B cell (primary cell): ENCODE data around the gene MX1. TPM values are rescaled to one million over a fixed set of nuclear protein-coding genes. Genes with fewer than 3 reads are reported as not detected.

Experiments
- ATAC-seq: fragments of 200-7000 bp; cut with Tn5 transposase; one replicate; pipeline ENCODE4 v1.10.0; 2021; ENCODE audit warnings: low read depth, mild to moderate bottlenecking, moderate number of reproducible peaks, moderate library complexity
- CTCF ChIA-PET: fragments of 350-600 bp; sonication (Branson Sonifier 250); formaldehyde crosslinking; loops from one replicate; lab custom pipeline; 2021; ENCODE audit warnings: antibody characterized with exemption, inconsistent platforms; lab: Charles Lee
- POLR2A ChIA-PET: fragments of 350-600 bp; sonication (Branson Sonifier 250); formaldehyde crosslinking; loops from one replicate; lab custom pipeline; 2021; ENCODE audit warnings: antibody characterized with exemption; lab: Charles Lee
- DNase-seq: peaks from one replicate; pipeline ENCODE4 v3.0.0; 2013
- H2AFZ ChIP-seq: 2 replicates; pipeline ENCODE4 v1.6.1; 2012; ENCODE audit warnings: mild to moderate bottlenecking, low read depth, low read length; ENCODE audit not compliant: insufficient read depth, poor library complexity, severe bottlenecking
- H3K27ac ChIP-seq, 2 donors: 1 replicate in 1 of 2; 2 replicates in 1 of 2; pipeline ENCODE4 v1.5.1; 2012 to 2013; ENCODE audit warnings: low read length in 2 of 2, mild to moderate bottlenecking in 2 of 2, moderate library complexity in 1 of 2
- H3K27me3 ChIP-seq, 4 experiments: fragments of 200-600 bp in 1 of 4; sonication (generic) in 1 of 4; replicated peaks in 1 of 4; 1 replicate in 2 of 4; 2 replicates in 2 of 4; pipeline versions ENCODE4 v1.6.1 to v1.7.0; 2013 to 2016; ENCODE audit warnings: low read length in 3 of 4, mild to moderate bottlenecking in 2 of 4, mixed read lengths in 1 of 4, moderate library complexity in 1 of 4; ENCODE audit not compliant: insufficient read depth in 4 of 4, control insufficient read depth in 3 of 4; ENCODE audit errors: control extremely low read depth in 1 of 4
- H3K36me3 ChIP-seq, 2 experiments: replicated peaks in 1 of 2; 1 replicate in 1 of 2; 2 replicates in 1 of 2; pipeline versions ENCODE4 v1.6.1 to v1.7.1; 2013; ENCODE audit warnings: low read length in 1 of 2; ENCODE audit not compliant: insufficient read depth in 2 of 2, control insufficient read depth in 1 of 2; ENCODE audit errors: control extremely low read depth in 1 of 2, extremely low read depth in 1 of 2
- H3K4me1 ChIP-seq, 2 donors: fragments of 200-600 bp in 1 of 2; sonication (generic) in 1 of 2; 1 replicate in 1 of 2; 2 replicates in 1 of 2; pipeline versions ENCODE4 v1.5.1 to v1.6.1; 2013 to 2017; ENCODE audit warnings: low read length in 2 of 2; ENCODE audit not compliant: control insufficient read depth in 2 of 2, insufficient read depth in 2 of 2
- H3K4me2 ChIP-seq: replicated peaks from 2 replicates; pipeline ENCODE3; 2012; ENCODE audit warnings: mild to moderate bottlenecking, low read depth, low read length; ENCODE audit not compliant: poor library complexity, severe bottlenecking
- H3K4me3 ChIP-seq, 5 experiments: fragments of 200-600 bp in 1 of 5; sonication (generic) in 1 of 5; 1 replicate in 3 of 5; 2 replicates in 2 of 5; pipeline versions ENCODE4 v1.5.1 to v1.7.0; 2011 to 2016; ENCODE audit warnings: low read length in 4 of 5, mild to moderate bottlenecking in 4 of 5, low read depth in 2 of 5, control low read depth in 1 of 5, moderate library complexity in 1 of 5; ENCODE audit not compliant: insufficient read depth in 1 of 5; ENCODE audit errors: control extremely low read depth in 1 of 5, extremely low read depth in 1 of 5
- H3K79me2 ChIP-seq: fragments of 200-600 bp; sonication (generic); one replicate; pipeline ENCODE4 v1.6.0; 2016; ENCODE audit warnings: low read length; ENCODE audit not compliant: control insufficient read depth, insufficient read depth
- H3K9ac ChIP-seq: fragments of 200-600 bp; sonication (generic); 2 replicates; pipeline ENCODE4 v1.6.1; 2017; ENCODE audit warnings: mild to moderate bottlenecking, low read length, moderate library complexity
- H3K9me3 ChIP-seq, 3 donors: one replicate each; pipeline versions ENCODE4 v1.6.1 to v1.7.1; 2013; ENCODE audit warnings: low read length in 2 of 3; ENCODE audit not compliant: control insufficient read depth in 2 of 3, insufficient read depth in 1 of 3; ENCODE audit errors: control extremely low read depth in 1 of 3
- H4K20me1 ChIP-seq: 2 replicates; pipeline ENCODE4 v1.6.0; 2012; ENCODE audit warnings: mild to moderate bottlenecking, low read length; ENCODE audit not compliant: insufficient read depth, control insufficient read depth, poor library complexity, severe bottlenecking
- H3K27ac Mint-ChIP-seq: one replicate; pipeline ENCODE4 v1.8.0; 2021; ENCODE audit warnings: mixed read lengths
- H3K27me3 Mint-ChIP-seq: one replicate; pipeline ENCODE4 v1.8.0; 2021; ENCODE audit warnings: mixed read lengths
- H3K4me1 Mint-ChIP-seq: one replicate; pipeline ENCODE4 v1.8.0; 2021; ENCODE audit warnings: mixed read lengths
- H3K4me3 Mint-ChIP-seq: one replicate; pipeline ENCODE4 v1.8.0; 2021; ENCODE audit warnings: mixed read lengths
- H3K9me3 Mint-ChIP-seq: one replicate; pipeline ENCODE4 v1.8.0; 2022; ENCODE audit warnings: mixed read lengths; ENCODE audit not compliant: insufficient read depth
- EZH2 ChIP-seq: IDR thresholded peaks from 2 replicates; pipeline ENCODE4 v1.6.1; 2012; ENCODE audit warnings: borderline replicate concordance, low read depth, mild to moderate bottlenecking, moderate library complexity, low read length; ENCODE audit not compliant: insufficient read depth, poor library complexity, severe bottlenecking
- WGBS: methylation state at CpG from one replicate; pipeline ENCODE4 v1.1.5; 2013; ENCODE audit warnings: missing lambda C conversion rate; ENCODE audit not compliant: insufficient coverage; 5-methylcytosine and 5-hydroxymethylcytosine counted together
- intact Hi-C: fragments of 100-400 bp; cut with micrococcal nuclease; formaldehyde crosslinking; loops from one replicate; pipeline ENCODE4 v1.10.0; 2022
- polyA plus RNA-seq: library from polyadenylated mRNA; depleted of rRNA; stranded (reverse); fragments of >200 nt; gene quantifications from 2 replicates; pipeline ENCODE4 v1.2.3, GENCODE V29; 2012
- total RNA-seq, 2 donors: library from RNA; stranded (reverse); fragments of 120-200 nt in 1 of 2; gene quantifications; 1 replicate in 1 of 2; 2 replicates in 1 of 2; pipeline versions ENCODE4 v1.2.3 to v1.2.4, GENCODE V29; 2013 to 2022
- TF ChIP-seq, protein P1 (sequence below): fragments of 200-600 bp; IDR thresholded peaks from one replicate; pipeline ENCODE4 v1.8.0; 2022; ENCODE audit warnings: antibody characterized with exemption, mild to moderate bottlenecking

The MX1 gene
- total and polyA plus RNA-seq, 2 donors (not counting 1 experiment from before 2014, with no cell fraction given), result 57.6 to 62.9 TPM

DNA sequence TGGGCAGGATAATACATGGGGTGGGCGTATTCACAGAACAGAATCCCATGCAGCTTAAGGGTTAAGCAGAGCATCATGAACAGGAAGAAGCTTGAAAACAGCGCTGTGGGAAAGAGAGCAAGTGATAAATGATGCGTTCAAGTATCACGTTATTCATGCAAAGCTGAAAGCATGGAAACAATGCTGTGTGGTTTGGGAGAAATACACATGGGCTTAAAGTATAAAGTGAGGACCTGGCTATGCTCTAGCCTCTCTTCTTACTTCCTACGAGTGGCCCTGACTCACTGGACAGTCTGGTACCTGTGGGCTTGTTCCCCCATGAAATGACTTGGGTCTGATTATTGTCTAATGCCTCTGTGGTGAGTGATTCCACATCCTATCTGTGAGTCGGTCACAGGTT, 56.3 kb downstream of the MX1 start:
- Mint-ChIP-seq H3K4me1 (peaks cover 6% of the 10 kb centered on the region), H3K4me3 (no peak overlapping the region), H3K27ac (no peak overlapping the region), H3K27me3 (peaks cover 22% of the 10 kb centered on the region), H3K9me3 (no peaks in the 10 kb centered on the region)
- CTCF ChIA-PET, result no interaction called here
- H3K79me2 ChIP-seq, result no peaks in the 10 kb centered on the region
- intact Hi-C loops, result no loop called here
- TF ChIP-seq, protein P1, sequence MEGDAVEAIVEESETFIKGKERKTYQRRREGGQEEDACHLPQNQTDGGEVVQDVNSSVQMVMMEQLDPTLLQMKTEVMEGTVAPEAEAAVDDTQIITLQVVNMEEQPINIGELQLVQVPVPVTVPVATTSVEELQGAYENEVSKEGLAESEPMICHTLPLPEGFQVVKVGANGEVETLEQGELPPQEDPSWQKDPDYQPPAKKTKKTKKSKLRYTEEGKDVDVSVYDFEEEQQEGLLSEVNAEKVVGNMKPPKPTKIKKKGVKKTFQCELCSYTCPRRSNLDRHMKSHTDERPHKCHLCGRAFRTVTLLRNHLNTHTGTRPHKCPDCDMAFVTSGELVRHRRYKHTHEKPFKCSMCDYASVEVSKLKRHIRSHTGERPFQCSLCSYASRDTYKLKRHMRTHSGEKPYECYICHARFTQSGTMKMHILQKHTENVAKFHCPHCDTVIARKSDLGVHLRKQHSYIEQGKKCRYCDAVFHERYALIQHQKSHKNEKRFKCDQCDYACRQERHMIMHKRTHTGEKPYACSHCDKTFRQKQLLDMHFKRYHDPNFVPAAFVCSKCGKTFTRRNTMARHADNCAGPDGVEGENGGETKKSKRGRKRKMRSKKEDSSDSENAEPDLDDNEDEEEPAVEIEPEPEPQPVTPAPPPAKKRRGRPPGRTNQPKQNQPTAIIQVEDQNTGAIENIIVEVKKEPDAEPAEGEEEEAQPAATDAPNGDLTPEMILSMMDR, result no peak
- no peak for TF ChIP-seq EZH2
- 32% methylated on average over 5 of the region's 6 CpGs for WGBS
- no peak overlapping the region for H3K27ac ChIP-seq
- DNase-seq, result no peak
- ATAC-seq, result no peak
- no peak overlapping the region for H3K9ac ChIP-seq
- POLR2A ChIA-PET, result interaction anchor here (0.7 kb wide), 1 partner anchor 62 kb away, joined by 3 read pairs; no protein-coding TSS in a partner anchor
- peaks cover 0 to 5% (median 2%) of the 10 kb centered on the region in 4 experiments for H3K27me3 ChIP-seq
- no peak overlapping the region for H3K4me3 ChIP-seq
- no peaks in the 10 kb centered on the region for H4K20me1 ChIP-seq
- no peak overlapping the region for H2AFZ ChIP-seq
- H3K36me3 ChIP-seq, result no peaks in the 10 kb centered on the region
- no peaks in the 10 kb centered on the region for H3K9me3 ChIP-seq
- H3K4me1 ChIP-seq, result no peaks in the 10 kb centered on the region
- no peak overlapping the region for H3K4me2 ChIP-seq

DNA sequence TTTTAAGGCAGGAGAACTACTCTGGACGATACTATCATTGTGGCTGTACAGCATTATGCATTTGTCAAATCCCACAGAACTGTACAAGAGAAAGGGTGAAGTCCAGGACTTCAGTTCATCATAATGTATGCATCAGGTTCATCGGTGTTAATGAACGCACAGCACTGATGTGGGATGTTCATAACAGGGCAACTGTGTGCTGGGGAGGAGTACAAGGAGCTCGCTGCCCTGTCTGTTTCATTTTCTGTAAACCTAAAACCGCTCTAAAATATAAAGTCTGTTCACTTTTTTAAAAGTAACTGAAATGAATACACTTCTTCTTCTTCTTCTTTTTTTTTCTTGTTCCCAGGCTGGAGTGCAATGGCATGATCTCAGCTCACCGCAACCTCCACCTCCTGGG, 56.9 kb downstream of the MX1 start:
- ChIA-PET CTCF (no interaction called here), POLR2A (no interaction called here)
- no peaks in the 10 kb centered on the region for H3K9me3 ChIP-seq
- H3K4me2 ChIP-seq, result no peak overlapping the region
- Mint-ChIP-seq H3K4me1 (peaks cover 6% of the 10 kb centered on the region), H3K27me3 (peaks cover 23% of the 10 kb centered on the region), H3K27ac (no peak overlapping the region), H3K9me3 (no peaks in the 10 kb centered on the region), H3K4me3 (no peak overlapping the region)
- H3K4me3 ChIP-seq, result no peak overlapping the region
- WGBS, result 90% methylated on average over 4 of the region's 6 CpGs
- TF ChIP-seq, protein P1, result no peak
- no peak for TF ChIP-seq EZH2
- ATAC-seq (no peak), DNase-seq (no peak)
- no peaks in the 10 kb centered on the region for H3K79me2 ChIP-seq
- H3K4me1 ChIP-seq, result no peaks in the 10 kb centered on the region
- no peak overlapping the region for H3K9ac ChIP-seq
- H2AFZ ChIP-seq, result no peak overlapping the region
- H4K20me1 ChIP-seq, result no peaks in the 10 kb centered on the region
- intact Hi-C loops, result no loop called here
- peaks cover 0 to 5% (median 2%) of the 10 kb centered on the region in 4 experiments for H3K27me3 ChIP-seq
- no peak overlapping the region for H3K27ac ChIP-seq
- H3K36me3 ChIP-seq, result no peaks in the 10 kb centered on the region
